Muscle layer of colon (tissue), 2 donors: ENCODE data around the gene SLAMF1.

ENCODE experiments used
- H3K27ac ChIP-seq: one replicate; pipeline ENCODE4 v1.7.0; 2013; ENCODE audit warnings: low read depth, mild to moderate bottlenecking, low read length, moderate library complexity
- H3K27me3 ChIP-seq, 2 donors: one replicate each; pipeline ENCODE4 v1.7.0; 2013; ENCODE audit warnings: low read length in 2 of 2, mild to moderate bottlenecking in 2 of 2; ENCODE audit not compliant: insufficient read depth in 2 of 2, control insufficient read depth in 1 of 2
- H3K36me3 ChIP-seq: one replicate; pipeline ENCODE4 v1.7.0; 2013; ENCODE audit warnings: mild to moderate bottlenecking, low read length; ENCODE audit not compliant: insufficient read depth
- H3K4me1 ChIP-seq: one replicate; pipeline ENCODE4 v1.7.0; 2013; ENCODE audit warnings: mild to moderate bottlenecking, low read length; ENCODE audit not compliant: insufficient read depth
- H3K4me3 ChIP-seq, 2 donors: one replicate each; pipeline ENCODE4 v1.7.0; 2013; ENCODE audit warnings: low read length in 2 of 2, low read depth in 1 of 2, mild to moderate bottlenecking in 1 of 2, moderate library complexity in 1 of 2
- H3K9ac ChIP-seq: one replicate; pipeline ENCODE4 v1.7.0; 2013; ENCODE audit warnings: low read length
- H3K9me3 ChIP-seq: one replicate; pipeline ENCODE4 v1.7.0; 2013; ENCODE audit warnings: mild to moderate bottlenecking, low read length
- donor health status: abdominal sarcoma.
- donor health status: Adenocarcinoma of cecum.

SLAMF1 gene

DNA sequence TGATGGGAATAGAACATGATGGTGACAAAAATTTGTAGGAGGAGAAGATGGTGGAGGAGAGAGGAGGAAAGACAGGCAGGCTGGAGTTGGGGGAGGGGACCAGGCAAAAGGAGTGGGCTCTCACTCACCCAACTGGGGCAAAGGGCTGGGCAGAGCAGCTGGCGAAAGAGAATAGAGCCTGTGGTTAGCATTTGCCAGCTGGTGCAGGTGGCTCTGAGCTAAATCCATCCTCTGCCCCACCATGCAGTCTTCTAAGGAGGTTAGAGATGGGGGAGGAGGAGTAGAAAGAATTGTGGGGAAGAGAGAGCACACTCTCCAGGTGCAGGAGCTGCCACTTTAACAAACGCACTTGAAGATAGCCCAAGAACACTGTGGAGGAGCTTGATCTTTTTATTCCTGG is 27.6 kb upstream of the SLAMF1 start:
- H3K4me3 ChIP-seq = no peak overlapping the region
- H3K36me3 ChIP-seq = no peaks in the 10 kb centered on the region
- H3K27ac ChIP-seq = no peak overlapping the region

DNA sequence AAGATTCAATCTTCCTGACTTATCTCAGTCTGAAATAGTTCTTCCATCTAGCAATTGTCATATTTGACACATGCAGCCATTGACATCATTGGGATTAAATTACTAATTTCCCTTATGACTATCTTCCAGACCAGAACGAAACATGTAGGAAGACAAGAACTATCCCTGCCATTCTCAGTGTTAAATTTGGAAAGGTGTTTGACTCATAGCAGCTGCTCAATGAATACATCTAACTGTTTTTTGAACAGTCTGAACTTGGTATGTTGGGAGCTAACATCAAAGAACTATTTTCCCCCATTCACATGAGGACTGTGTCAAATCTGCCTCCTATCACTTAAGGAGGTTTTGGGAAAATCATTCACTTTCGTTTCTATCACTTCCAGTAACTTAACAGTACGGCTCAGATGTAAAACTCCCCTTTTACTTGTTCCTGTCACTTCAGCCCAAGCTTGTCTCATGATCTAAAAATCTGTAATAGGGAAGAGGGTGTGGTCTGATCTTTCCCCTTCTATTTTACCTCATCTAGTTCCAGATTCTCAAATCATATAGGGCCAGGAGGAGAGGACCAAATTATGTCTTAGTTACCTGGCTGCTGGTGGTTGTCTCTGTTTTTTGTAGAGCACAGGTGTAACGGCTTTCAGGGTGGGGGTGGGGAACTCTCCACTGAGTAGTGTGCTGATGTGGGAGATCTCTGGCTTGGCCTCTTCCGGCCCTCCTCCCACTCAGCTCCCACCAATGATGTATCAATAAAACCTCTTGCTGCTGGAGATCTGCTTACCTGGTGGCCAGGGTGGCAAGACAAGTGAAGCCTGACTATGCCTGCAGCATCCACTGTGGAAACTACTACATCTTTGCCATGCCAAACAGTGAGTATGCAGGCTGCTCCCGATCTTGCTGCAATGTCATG is 26.2 kb upstream of the SLAMF1 start:
- H3K9me3 ChIP-seq = no peaks in the 10 kb centered on the region
- no peak overlapping the region for H3K27ac ChIP-seq
- H3K4me3 ChIP-seq = no peak overlapping the region
- H3K9ac ChIP-seq = no peak overlapping the region
- H3K36me3 ChIP-seq = no peaks in the 10 kb centered on the region
- no peaks in the 10 kb centered on the region for H3K27me3 ChIP-seq
- no peaks in the 10 kb centered on the region for H3K4me1 ChIP-seq

More for the DNA sequence above, 27.6 kb upstream of the SLAMF1 start:
- Histone ChIP-seq H3K9ac (no peak overlapping the region), H3K4me1 (no peaks in the 10 kb centered on the region), H3K9me3 (no peaks in the 10 kb centered on the region), H3K27me3 (no peaks in the 10 kb centered on the region)

DNA sequence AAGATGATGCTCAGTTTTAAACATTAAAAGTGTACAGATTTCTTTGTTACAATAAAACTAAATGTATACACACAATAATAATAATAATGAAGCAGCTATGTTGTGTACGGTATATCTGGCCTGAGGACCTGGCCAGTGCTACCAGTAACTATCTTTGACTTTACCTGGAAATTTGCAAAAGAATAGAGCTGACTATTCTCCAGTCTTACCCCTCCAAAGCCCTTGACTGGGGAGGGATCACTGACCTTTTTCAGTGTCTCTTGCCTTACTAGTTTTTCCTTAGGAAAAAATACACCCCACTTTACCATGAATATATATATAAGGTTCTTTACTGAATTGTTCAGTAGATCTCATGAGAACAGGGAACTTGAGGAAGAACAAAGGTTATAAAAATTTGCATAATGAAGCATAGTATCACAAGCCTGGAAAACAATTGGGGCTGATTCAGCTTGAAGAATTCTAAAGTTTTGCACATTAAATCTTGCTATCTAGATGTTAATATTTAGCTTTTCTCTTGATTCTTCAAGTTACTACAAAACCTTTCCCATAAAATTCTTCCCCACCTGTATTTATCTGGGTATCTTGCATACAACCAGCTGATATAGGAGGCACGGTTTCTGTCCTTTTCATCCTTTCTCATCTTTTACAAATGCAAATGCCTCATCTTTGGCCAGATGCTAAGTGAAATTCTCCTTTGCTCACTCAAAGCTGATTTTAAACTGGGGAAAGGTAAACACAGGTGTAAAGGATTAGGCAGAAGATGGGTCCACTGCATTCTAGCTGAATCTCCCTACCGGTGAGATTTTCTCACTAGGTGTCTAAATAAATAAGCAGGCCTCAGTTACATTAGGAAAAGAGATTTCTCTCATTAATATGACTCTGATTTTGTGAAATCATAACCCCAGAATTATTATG is 25.0 kb upstream of the SLAMF1 start:
- Histone ChIP-seq H3K9ac (no peak overlapping the region), H3K36me3 (no peaks in the 10 kb centered on the region), H3K27ac (no peak overlapping the region), H3K4me1 (no peaks in the 10 kb centered on the region), H3K27me3 (no peaks in the 10 kb centered on the region), H3K9me3 (no peaks in the 10 kb centered on the region), H3K4me3 (no peak overlapping the region)

DNA sequence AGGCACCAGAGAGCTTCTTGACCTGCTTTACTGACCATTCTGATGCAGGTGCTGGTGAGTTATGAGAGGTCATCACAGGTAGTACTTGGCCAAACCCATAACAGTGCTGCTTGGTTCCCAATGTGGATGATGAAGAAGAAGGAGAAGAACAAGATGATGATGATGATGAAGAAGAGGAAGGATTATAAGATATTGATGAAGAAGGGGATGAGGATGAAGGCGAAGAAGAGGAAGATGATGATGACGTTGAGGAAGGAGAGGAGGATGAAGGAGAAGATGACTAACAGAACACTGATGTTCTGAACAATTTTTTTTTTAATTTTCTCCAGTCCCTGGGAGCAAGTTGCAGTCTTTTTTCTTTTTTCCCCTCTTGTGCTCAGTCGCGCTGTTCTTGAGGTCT is 23.9 kb upstream of the SLAMF1 start:
- H3K4me3 ChIP-seq = no peak overlapping the region
- no peaks in the 10 kb centered on the region for H3K27me3 ChIP-seq
- H3K27ac ChIP-seq = no peak overlapping the region
- H3K36me3 ChIP-seq = no peaks in the 10 kb centered on the region
- no peaks in the 10 kb centered on the region for H3K9me3 ChIP-seq
- H3K9ac ChIP-seq = no peak overlapping the region
- no peaks in the 10 kb centered on the region for H3K4me1 ChIP-seq

DNA sequence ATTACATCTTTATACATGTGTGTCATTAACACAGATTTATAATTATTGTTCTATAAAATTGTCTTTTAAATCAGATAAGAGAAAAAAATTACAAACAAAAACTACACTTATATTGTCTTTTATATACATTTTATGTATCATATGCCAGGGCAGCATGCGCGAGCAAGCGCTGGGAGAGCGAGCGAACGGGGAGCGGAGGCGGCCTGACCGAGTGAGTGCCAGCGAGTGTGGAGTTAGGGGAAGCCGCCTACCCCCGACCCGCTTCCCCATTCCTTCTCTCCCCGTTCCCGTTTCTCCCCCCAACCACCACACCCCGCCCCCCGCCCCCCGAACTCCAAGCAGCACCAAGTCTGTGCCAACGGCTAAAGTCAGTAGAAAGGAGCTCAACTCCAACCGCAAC is 23.0 kb upstream of the SLAMF1 start:
- H3K4me3 ChIP-seq = no peak overlapping the region
- H3K4me1 ChIP-seq = peaks cover 6% of the 10 kb centered on the region
- no peak overlapping the region for H3K27ac ChIP-seq
- no peaks in the 10 kb centered on the region for H3K9me3 ChIP-seq
- no peaks in the 10 kb centered on the region for H3K36me3 ChIP-seq
- H3K9ac ChIP-seq = no peak overlapping the region
- no peaks in the 10 kb centered on the region for H3K27me3 ChIP-seq

DNA sequence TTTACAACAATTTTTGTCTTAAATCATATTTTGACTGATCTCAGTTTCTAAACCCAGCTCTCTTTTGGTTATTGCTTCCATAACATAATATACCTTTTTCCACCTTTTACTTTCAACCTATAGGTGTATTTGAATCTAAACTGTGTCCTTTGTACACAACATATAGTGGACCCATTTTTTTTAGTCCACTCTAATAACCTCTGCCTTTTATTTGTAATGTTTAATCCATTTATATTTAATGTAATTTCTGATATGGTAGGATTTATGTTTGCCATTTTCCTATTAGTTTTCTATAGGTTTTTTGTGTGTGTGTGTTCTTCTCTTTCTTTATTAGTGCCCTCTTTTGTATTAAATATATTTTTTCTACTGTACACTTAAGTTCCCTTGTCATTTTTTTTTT is 22.4 kb upstream of the SLAMF1 start:
- H3K4me1 ChIP-seq = peaks cover 6% of the 10 kb centered on the region
- no peaks in the 10 kb centered on the region for H3K36me3 ChIP-seq
- H3K4me3 ChIP-seq = no peak overlapping the region
- no peak overlapping the region for H3K9ac ChIP-seq
- H3K9me3 ChIP-seq = no peaks in the 10 kb centered on the region
- no peaks in the 10 kb centered on the region for H3K27me3 ChIP-seq
- H3K27ac ChIP-seq = no peak overlapping the region

DNA sequence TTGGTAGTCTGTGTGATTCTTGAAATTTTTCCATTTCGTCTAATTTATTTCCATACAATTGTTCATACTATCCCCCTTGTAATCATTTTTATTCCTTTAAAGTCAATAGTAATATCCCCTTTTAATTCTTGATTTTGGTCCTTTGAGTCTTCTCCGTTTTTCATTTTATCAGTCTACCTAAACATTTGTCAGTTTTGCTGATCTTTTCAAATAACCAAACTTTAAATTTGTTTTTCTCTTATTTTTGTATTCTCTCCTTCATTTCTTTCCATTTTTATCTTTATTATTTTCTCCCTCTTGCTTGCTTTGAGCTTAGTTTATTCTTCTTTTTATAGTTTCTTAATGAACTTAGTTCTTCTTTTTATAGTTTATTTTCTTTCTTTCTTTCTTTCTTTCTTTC is 21.1 kb upstream of the SLAMF1 start:
- no peak overlapping the region for H3K4me3 ChIP-seq
- H3K36me3 ChIP-seq = no peaks in the 10 kb centered on the region
- H3K27ac ChIP-seq = no peak overlapping the region
- H3K9ac ChIP-seq = no peak overlapping the region
- H3K9me3 ChIP-seq = no peaks in the 10 kb centered on the region
- H3K4me1 ChIP-seq = peaks cover 6% of the 10 kb centered on the region
- H3K27me3 ChIP-seq = no peaks in the 10 kb centered on the region

DNA sequence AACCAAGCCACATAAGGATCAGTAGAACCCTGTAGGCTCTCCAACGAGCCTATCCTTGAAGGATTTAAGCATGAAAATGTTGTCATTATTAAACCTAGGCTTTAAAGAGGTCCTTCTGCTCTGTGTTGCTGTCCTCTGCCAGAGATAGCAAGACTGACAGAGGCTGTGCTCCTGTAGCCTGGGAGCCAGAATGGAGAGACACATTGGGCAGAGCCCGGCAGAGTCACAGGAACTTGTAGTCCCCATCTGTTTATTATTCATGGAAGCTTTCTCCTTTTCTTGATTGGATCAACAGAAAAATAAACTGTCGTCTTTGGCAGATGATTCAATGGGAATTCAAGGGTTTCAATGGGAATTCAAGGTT is 19.2 kb upstream of the SLAMF1 start:
- no peak overlapping the region for H3K9ac ChIP-seq
- H3K9me3 ChIP-seq = no peaks in the 10 kb centered on the region
- no peak overlapping the region for H3K27ac ChIP-seq
- H3K4me1 ChIP-seq = peaks cover 6% of the 10 kb centered on the region
- no peaks in the 10 kb centered on the region for H3K36me3 ChIP-seq
- no peaks in the 10 kb centered on the region for H3K27me3 ChIP-seq
- H3K4me3 ChIP-seq = no peak overlapping the region

DNA sequence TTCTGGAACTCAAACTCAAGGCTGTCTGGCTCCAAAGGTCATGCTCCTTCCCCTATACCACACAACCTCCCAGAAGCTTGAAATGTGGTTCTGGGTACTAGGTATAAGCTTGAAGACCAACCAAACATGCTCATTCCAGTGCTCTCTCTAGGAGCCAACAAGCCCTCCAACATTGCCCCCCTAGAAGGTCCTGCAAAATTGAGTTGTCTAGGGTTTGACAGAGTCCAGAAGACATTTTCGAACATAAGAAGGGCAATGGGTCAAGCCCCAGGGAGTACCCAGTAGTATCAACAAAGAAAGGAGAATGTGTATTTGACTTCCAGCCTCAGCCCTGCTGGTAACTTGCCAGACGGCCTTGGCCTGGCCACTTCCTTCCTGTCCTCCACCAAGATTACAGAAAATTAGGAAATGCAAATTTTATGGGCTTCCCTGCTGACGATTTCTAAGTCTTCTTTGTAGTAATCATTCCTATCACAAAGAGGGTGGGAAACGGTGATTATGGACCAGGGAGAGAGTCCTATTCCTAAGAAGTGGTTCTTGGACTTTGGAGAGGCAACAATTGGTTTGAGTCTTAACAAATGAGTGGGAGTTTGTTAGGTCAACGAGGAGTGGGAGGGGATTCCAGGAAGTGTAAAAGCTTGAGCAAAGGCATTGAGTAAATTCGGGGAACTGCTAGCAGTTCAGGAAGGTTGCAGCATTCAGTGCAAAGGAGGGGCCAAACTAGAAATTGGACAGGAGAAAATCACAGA is 18.7 kb upstream of the SLAMF1 start:
- no peak overlapping the region for H3K4me3 ChIP-seq
- H3K9me3 ChIP-seq = no peaks in the 10 kb centered on the region
- H3K36me3 ChIP-seq = no peaks in the 10 kb centered on the region
- H3K4me1 ChIP-seq = peaks cover 6% of the 10 kb centered on the region
- no peaks in the 10 kb centered on the region for H3K27me3 ChIP-seq
- no peak overlapping the region for H3K27ac ChIP-seq
- H3K9ac ChIP-seq = no peak overlapping the region

DNA sequence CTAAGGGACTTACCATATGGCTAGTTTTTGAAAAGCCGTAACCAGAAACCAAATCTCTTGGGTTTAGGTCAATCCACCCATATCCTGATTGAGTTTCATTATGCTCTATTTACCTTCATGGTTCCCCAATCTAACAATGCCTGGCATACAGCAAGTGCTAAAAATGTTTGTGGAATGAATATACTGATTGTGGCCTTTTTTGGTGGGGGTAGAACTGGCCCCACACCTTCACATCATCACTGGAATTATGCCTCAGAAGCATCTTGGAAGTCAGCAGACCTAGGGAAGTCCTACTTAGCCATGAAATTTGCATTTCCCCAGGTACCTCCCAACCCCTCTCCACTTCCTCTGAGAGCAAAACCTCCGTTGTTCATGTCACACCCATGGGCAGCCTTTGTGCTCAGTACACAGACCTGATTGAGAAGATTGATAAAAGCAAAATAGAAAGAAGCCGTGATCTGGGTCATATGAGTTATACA is 17.8 kb upstream of the SLAMF1 start:
- Histone ChIP-seq H3K9me3 (peaks cover 3% of the 10 kb centered on the region), H3K27ac (no peak overlapping the region), H3K36me3 (no peaks in the 10 kb centered on the region), H3K4me1 (peaks cover 6% of the 10 kb centered on the region), H3K4me3 (no peak overlapping the region), H3K27me3 (no peaks in the 10 kb centered on the region), H3K9ac (no peak overlapping the region)

DNA sequence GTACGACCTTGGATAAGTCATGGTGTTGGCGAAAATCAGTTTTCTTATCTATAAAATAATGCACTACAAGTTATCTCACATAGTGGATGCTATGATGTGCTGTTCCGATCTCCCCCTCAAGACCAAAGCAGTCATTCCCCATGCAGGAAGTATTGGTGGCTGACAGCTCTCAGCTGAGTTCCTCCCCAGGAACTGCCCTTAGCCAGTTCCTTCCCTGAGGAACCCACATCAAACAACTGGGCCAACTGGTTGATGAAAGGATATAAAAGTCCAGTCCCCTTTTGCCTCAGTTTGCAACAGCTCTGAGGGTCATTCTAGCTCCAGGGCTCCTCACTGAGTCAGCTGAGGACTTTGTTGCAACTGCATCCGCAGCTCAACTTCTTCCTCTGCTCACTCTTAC is 16.1 kb upstream of the SLAMF1 start:
- Histone ChIP-seq H3K27ac (no peak overlapping the region), H3K36me3 (no peaks in the 10 kb centered on the region)

More for the DNA sequence above, 16.1 kb upstream of the SLAMF1 start:
- H3K27me3 ChIP-seq = no peaks in the 10 kb centered on the region
- no peak overlapping the region for H3K4me3 ChIP-seq
- peaks cover 6% of the 10 kb centered on the region for H3K4me1 ChIP-seq
- no peak overlapping the region for H3K9ac ChIP-seq
- H3K9me3 ChIP-seq = peaks cover 3% of the 10 kb centered on the region
